OCI-LY3 (cell line): Measurements from ENCODE around the gene PTX4.
"Not testable (repeated sequence)": the region's sequence is repeated elsewhere in the genome, so short reads cannot be mapped to it uniquely, and the experiment has no call there.

Experiments used
- H2AFZ ChIP-seq: fragments of 200-600, 300-600 bp; shearing (Covaris generic); 2 replicates; pipeline ENCODE4 v1.6.0; 2014; ENCODE audit warnings: antibody characterized with exemption, low read depth, low read length
- H3K27ac ChIP-seq: fragments of 200-600, 300-600 bp; sonication (generic); 2 replicates; pipeline ENCODE4 v1.5.1; 2014; ENCODE audit warnings: mild to moderate bottlenecking, low read length, moderate library complexity, mixed read lengths
- H3K27me3 ChIP-seq: fragments of 200-600, 300-600 bp; sonication (generic); 2 replicates; pipeline ENCODE4 v1.6.1; 2014; ENCODE audit warnings: low read depth, low read length, mixed read lengths
- H3K36me3 ChIP-seq: fragments of 200-600, 300-600 bp; sonication (generic); replicated peaks from 2 replicates; pipeline ENCODE3; 2014; ENCODE audit warnings: low read depth, low read length, mixed read lengths
- H3K4me1 ChIP-seq: fragments of 300-600, 200-600 bp; sonication (generic); 2 replicates; pipeline ENCODE4 v1.6.1; 2014; ENCODE audit warnings: low read length, mixed read lengths
- H3K4me2 ChIP-seq: fragments of 200-600, 300-600 bp; sonication (generic); 2 replicates; pipeline ENCODE4 v1.6.1; 2014; ENCODE audit warnings: low read length, mixed read lengths
- H3K4me3 ChIP-seq: fragments of 300-600, 200-600 bp; sonication (generic); 2 replicates; pipeline ENCODE4 v1.5.1; 2014; ENCODE audit warnings: antibody characterized with exemption, mild to moderate bottlenecking, low read length, moderate library complexity
- H3K79me2 ChIP-seq: fragments of 300-600, 200-600 bp; shearing (Covaris generic); 2 replicates; pipeline ENCODE4 v1.6.1; 2014; ENCODE audit warnings: mild to moderate bottlenecking, low read length, mixed read lengths
- H3K9ac ChIP-seq: fragments of 300-600, 200-600 bp; shearing (Covaris generic); 2 replicates; pipeline ENCODE4 v1.6.0; 2014; ENCODE audit warnings: mild to moderate bottlenecking, low read length, moderate library complexity
- H3K9me3 ChIP-seq: fragments of 200-600, 300-600 bp; shearing (Covaris generic); 2 replicates; pipeline ENCODE4 v1.6.1; 2014; ENCODE audit warnings: low read length, mixed read lengths; ENCODE audit not compliant: insufficient read depth
- H4K20me1 ChIP-seq: fragments of 200-600, 300-600 bp; sonication (generic); 2 replicates; pipeline ENCODE4 v1.6.1; 2016; ENCODE audit warnings: low read length, mixed read lengths; ENCODE audit not compliant: insufficient read depth
- EZH2phosphoT487 ChIP-seq: fragments of 200-600 bp; shearing (Covaris generic); IDR thresholded peaks from 2 replicates; pipeline ENCODE4 v1.6.1; 2018; ENCODE audit warnings: antibody characterized with exemption, mixed run types, low read depth
- TF ChIP-seq, protein P1 (sequence below): fragments of 200-600, 300-600 bp; sonication (generic); IDR thresholded peaks from 2 replicates; pipeline ENCODE4 v1.5.1; 2014; ENCODE audit warnings: antibody characterized with exemption, low read length, low read depth

PTX4 gene

GRCh38 chr16:1481906-1482835, 6.6 kb downstream of the PTX4 start:
- Histone ChIP-seq H3K4me3 (no peak overlapping the region), H3K9me3 (no peaks in the 10 kb centered on the region), H3K27me3 (no peaks in the 10 kb centered on the region), H2AFZ (no peak overlapping the region), H3K36me3 (no peaks in the 10 kb centered on the region), H3K79me2 (no peaks in the 10 kb centered on the region), H4K20me1 (no peaks in the 10 kb centered on the region), H3K4me1 (no peaks in the 10 kb centered on the region), H3K9ac (no peak overlapping the region), H3K27ac (no peak overlapping the region), H3K4me2 (no peak overlapping the region)
- no peak for TF ChIP-seq EZH2phosphoT487
- TF ChIP-seq, protein P1, sequence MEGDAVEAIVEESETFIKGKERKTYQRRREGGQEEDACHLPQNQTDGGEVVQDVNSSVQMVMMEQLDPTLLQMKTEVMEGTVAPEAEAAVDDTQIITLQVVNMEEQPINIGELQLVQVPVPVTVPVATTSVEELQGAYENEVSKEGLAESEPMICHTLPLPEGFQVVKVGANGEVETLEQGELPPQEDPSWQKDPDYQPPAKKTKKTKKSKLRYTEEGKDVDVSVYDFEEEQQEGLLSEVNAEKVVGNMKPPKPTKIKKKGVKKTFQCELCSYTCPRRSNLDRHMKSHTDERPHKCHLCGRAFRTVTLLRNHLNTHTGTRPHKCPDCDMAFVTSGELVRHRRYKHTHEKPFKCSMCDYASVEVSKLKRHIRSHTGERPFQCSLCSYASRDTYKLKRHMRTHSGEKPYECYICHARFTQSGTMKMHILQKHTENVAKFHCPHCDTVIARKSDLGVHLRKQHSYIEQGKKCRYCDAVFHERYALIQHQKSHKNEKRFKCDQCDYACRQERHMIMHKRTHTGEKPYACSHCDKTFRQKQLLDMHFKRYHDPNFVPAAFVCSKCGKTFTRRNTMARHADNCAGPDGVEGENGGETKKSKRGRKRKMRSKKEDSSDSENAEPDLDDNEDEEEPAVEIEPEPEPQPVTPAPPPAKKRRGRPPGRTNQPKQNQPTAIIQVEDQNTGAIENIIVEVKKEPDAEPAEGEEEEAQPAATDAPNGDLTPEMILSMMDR, result no peak

GRCh38 chr16:1478937-1479336, 9.8 kb downstream of the PTX4 start:
- H3K36me3 ChIP-seq, H3K27ac ChIP-seq, H3K4me2 ChIP-seq, H3K27me3 ChIP-seq, H3K9me3 ChIP-seq, H2AFZ ChIP-seq, H4K20me1 ChIP-seq, H3K4me3 ChIP-seq, H3K9ac ChIP-seq, H3K4me1 ChIP-seq: not testable (repeated sequence)
- peaks cover 16% of the 10 kb centered on the region for H3K79me2 ChIP-seq

DNA sequence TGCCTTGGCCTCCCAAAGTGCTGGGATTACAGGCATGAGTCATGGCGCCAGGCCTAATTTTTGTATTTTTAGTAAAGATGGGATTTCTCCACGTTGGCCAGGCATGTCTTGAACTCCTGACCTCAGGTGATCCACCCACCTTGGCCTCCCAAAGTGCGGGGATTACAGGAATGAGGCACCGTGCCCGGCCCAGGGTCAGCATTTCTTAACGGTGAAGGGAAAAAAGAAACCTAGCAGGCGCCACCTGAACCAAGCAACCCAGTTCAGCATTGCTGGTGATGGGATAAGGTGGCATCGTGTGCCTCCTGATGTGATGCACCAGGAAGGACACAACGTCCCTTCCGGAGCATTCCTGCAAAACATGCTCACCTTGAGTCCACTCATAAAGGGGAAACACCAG, 11.7 kb downstream of the PTX4 start:
- H4K20me1 ChIP-seq, result no peaks in the 10 kb centered on the region
- H3K4me1 ChIP-seq, result peaks cover 8% of the 10 kb centered on the region
- H3K4me3 ChIP-seq, result no peak overlapping the region
- no peaks in the 10 kb centered on the region for H3K9me3 ChIP-seq
- peaks cover 25% of the 10 kb centered on the region for H3K79me2 ChIP-seq
- no peaks in the 10 kb centered on the region for H3K27me3 ChIP-seq
- H3K9ac ChIP-seq, result no peak overlapping the region
- no peaks in the 10 kb centered on the region for H3K36me3 ChIP-seq
- no peak overlapping the region for H2AFZ ChIP-seq
- no peak overlapping the region for H3K4me2 ChIP-seq
- no peak for TF ChIP-seq EZH2phosphoT487
- TF ChIP-seq, protein P1, result no peak
- no peak overlapping the region for H3K27ac ChIP-seq

- peak overlapping the region; percentile 66 for H3K27ac ChIP-seq
- TF ChIP-seq, protein P1, result no peak
- no peak for TF ChIP-seq EZH2phosphoT487
- H2AFZ ChIP-seq, result no peak overlapping the region
- no peaks in the 10 kb centered on the region for H4K20me1 ChIP-seq
- H3K4me2 ChIP-seq, result peak overlapping the region; percentile 67
- peaks cover 34% of the 10 kb centered on the region for H3K79me2 ChIP-seq
- H3K4me1 ChIP-seq, result peaks cover 8% of the 10 kb centered on the region
- no peaks in the 10 kb centered on the region for H3K9me3 ChIP-seq
- H3K36me3 ChIP-seq, result no peaks in the 10 kb centered on the region
- peak overlapping the region; percentile 95 for H3K9ac ChIP-seq
- H3K4me3 ChIP-seq, result peak overlapping the region; percentile 97
- H3K27me3 ChIP-seq, result no peaks in the 10 kb centered on the region
These were observed 13.1 kb downstream of the PTX4 start for GRCh38 chr16:1475552-1476114.
